Activated B cell treated with CpG ODN at 0.5 μM for 24 hours (primary cell): ENCODE results near the gene ATG14. TPM values are rescaled to one million over a fixed set of nuclear protein-coding genes. Genes with fewer than 3 reads are reported as not detected.

ENCODE experiments used
- ATAC-seq: fragments of 200-7000 bp; cut with Tn5 transposase; one replicate; pipeline ENCODE4 v1.10.0; 2021; ENCODE audit warnings: low read depth, mild to moderate bottlenecking, moderate library complexity
- CTCF ChIA-PET: fragments of 350-600 bp; sonication (Branson Sonifier 250); formaldehyde crosslinking; loops from one replicate; lab custom pipeline; 2021; ENCODE audit warnings: antibody characterized with exemption; lab: Charles Lee
- POLR2A ChIA-PET: fragments of 350-600 bp; sonication (Branson Sonifier 250); formaldehyde crosslinking; loops from one replicate; lab custom pipeline; 2021; ENCODE audit warnings: antibody characterized with exemption; lab: Charles Lee
- DNase-seq: peaks from one replicate; pipeline ENCODE4 v3.0.0; 2022
- H3K27ac Mint-ChIP-seq: one replicate; pipeline ENCODE4 v1.8.0; 2020; ENCODE audit warnings: mixed read lengths
- H3K27me3 Mint-ChIP-seq: one replicate; pipeline ENCODE4 v1.8.0; 2021; ENCODE audit warnings: mixed read lengths
- H3K36me3 Mint-ChIP-seq: one replicate; pipeline ENCODE4 v1.8.0; 2021; ENCODE audit warnings: low read depth, mixed read lengths
- H3K4me1 Mint-ChIP-seq: one replicate; pipeline ENCODE4 v1.8.0; 2021; ENCODE audit warnings: mixed read lengths
- H3K4me3 Mint-ChIP-seq: one replicate; pipeline ENCODE4 v1.8.0; 2020; ENCODE audit warnings: mild to moderate bottlenecking, mixed read lengths
- H3K9me3 Mint-ChIP-seq: one replicate; pipeline ENCODE4 v1.8.0; 2020; ENCODE audit warnings: mixed read lengths
- intact Hi-C: fragments of 100-400 bp; cut with micrococcal nuclease; formaldehyde crosslinking; loops from one replicate; pipeline ENCODE4 v1.15.1; 2024
- total RNA-seq: library from RNA; stranded (reverse); gene quantifications from 2 replicates; pipeline ENCODE4 v1.2.3, GENCODE V29; 2022
- TF ChIP-seq, protein P1 (sequence below): fragments of 200-600 bp; IDR thresholded peaks from one replicate; pipeline ENCODE4 v1.8.0; 2022; ENCODE audit warnings: antibody characterized with exemption, mild to moderate bottlenecking

Gene ATG14
- total RNA-seq, 1 donor from 2014 or later = 12.1 TPM

DNA sequence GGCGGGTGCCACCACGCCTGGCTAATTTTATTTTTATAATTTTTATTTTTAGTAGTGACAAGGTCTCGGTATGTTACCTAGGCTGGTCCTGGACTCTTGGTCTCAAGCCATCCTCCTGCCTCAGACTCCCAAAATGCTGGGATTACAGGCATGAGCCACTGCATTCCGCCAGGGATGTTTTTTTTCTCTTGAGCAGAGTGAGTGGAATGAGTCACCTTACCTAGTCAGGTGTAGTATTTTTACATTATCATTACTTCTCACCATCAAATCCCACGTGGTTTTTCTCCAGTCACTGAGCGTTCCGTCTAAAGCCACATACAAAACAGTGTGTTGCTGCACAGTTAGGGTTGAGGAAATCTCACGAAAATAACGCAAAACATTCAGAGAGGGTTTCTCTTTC, 29.7 kb upstream of the ATG14 start:
- no peak for ATAC-seq
- DNase-seq = no peak
- Mint-ChIP-seq H3K27me3 (peaks cover 6% of the 10 kb centered on the region), H3K36me3 (no peaks in the 10 kb centered on the region), H3K4me3 (no peak overlapping the region), H3K4me1 (no peaks in the 10 kb centered on the region), H3K9me3 (no peaks in the 10 kb centered on the region), H3K27ac (no peak overlapping the region)
- intact Hi-C loops = no loop called here
- ChIA-PET CTCF (no interaction called here), POLR2A (no interaction called here)
- TF ChIP-seq, protein P1, sequence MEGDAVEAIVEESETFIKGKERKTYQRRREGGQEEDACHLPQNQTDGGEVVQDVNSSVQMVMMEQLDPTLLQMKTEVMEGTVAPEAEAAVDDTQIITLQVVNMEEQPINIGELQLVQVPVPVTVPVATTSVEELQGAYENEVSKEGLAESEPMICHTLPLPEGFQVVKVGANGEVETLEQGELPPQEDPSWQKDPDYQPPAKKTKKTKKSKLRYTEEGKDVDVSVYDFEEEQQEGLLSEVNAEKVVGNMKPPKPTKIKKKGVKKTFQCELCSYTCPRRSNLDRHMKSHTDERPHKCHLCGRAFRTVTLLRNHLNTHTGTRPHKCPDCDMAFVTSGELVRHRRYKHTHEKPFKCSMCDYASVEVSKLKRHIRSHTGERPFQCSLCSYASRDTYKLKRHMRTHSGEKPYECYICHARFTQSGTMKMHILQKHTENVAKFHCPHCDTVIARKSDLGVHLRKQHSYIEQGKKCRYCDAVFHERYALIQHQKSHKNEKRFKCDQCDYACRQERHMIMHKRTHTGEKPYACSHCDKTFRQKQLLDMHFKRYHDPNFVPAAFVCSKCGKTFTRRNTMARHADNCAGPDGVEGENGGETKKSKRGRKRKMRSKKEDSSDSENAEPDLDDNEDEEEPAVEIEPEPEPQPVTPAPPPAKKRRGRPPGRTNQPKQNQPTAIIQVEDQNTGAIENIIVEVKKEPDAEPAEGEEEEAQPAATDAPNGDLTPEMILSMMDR = no peak

DNA sequence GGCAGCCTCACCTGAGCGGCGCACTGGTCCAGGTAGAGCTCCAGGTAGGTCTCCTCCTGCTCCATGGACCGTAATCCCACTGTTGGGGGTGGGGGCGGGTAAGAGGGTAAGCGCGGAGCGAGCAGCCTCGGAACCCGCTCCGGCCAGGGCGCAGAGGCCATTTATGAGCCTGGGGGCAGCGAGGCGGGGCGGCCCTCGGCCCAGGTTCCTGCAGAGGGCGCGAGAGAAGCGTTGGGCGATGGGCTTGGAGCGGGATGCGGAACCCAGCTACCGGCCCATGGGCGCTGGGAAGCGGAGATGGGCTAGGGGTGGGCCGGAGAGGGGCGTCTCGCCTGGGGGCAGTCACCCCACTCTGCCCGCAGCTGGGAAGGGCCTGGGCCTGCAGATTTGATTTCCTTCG, 28.8 kb upstream of the ATG14 start, which contains the start of gene TBPL2:
Gene TBPL2, minus strand, starts transcription at position 232 of the 400 bp plus-strand sequence. Its CDS starts 167 bp downstream, at position 65.
- Mint-ChIP-seq H3K4me3 (no peak within 1 kb of the TSS), H3K4me1 (no peaks in the 10 kb centered on the region), H3K36me3 (no peaks in the 10 kb centered on the region), H3K27me3 (peaks cover 6% of the 10 kb centered on the region), H3K27ac (no peak within 1 kb of the TSS), H3K9me3 (no peaks in the 10 kb centered on the region)
- CTCF ChIA-PET = no interaction called here
- TF ChIP-seq, protein P1 = no peak
- no peak for DNase-seq
- ATAC-seq = no peak
- POLR2A ChIA-PET = no interaction called here
- intact Hi-C loops = no loop called here

DNA sequence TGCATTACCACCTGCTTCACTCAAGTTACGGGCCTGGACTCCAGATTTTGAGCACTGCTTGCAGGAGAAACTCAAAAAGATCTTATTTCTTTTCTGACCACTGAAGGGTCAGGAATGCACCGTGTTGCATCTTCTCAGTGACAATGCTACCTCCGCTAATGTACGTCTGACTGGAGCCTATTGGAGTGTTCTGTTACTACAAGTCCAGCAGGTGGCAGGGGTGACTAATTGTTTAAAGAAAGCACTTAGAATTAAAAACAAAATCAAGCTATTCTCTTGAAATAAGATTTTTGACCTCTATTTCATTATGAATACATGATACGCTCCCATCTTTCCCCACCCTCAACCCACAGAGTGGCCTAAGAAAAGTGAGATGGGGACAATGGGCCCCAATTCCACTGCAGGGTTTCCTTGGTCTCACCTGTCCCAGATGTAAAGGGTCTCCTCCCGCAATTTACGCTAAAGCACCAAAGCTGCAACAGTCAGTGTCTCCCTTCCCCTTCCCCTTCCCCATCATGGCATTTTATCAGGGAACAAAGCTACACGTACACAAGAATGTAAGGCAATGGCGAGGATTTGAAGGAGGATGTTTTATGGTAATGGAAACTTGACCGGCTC, 26.5 kb upstream of the ATG14 start:
- H3K4me3 Mint-ChIP-seq = no peak overlapping the region
- H3K27ac Mint-ChIP-seq = no peak overlapping the region
- H3K36me3 Mint-ChIP-seq = no peaks in the 10 kb centered on the region
- ChIA-PET CTCF (interaction anchor here (1.0 to 1.4 kb wide), 2 partner anchors 8 to 1037 kb away, joined by 3 read pairs; no protein-coding TSS in a partner anchor), POLR2A (no interaction called here)
- H3K9me3 Mint-ChIP-seq = no peaks in the 10 kb centered on the region
- TF ChIP-seq, protein P1 = no peak
- H3K27me3 Mint-ChIP-seq = peaks cover 6% of the 10 kb centered on the region
- DNase-seq (no peak), ATAC-seq (no peak)
- intact Hi-C loops = loop anchor here (1.0 to 2.0 kb wide), 2 partner anchors 903 to 1036 kb away; no protein-coding TSS in a partner anchor
- H3K4me1 Mint-ChIP-seq = peaks cover 7% of the 10 kb centered on the region

DNA sequence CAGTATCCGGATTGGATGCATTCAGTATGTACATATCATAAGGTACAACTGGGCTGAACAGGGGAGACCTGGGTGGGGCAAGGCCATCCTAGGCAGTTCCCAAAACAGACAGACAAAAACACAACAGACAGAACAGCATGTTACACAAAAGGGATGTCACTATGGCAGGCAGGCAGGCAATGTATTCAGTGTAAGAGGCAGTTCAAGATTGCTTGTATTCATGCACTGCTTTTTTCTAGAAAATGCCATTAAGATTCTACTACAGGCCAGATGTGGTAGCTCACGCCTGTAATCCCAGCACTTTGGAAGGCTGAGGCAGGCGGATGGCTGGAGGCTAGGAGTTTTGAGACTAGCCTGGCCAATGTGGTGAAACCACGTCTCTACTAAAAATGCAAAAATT, 25.3 kb upstream of the ATG14 start:
- TF ChIP-seq, protein P1 = no peak
- H3K4me3 Mint-ChIP-seq = no peak overlapping the region
- H3K4me1 Mint-ChIP-seq = peaks cover 7% of the 10 kb centered on the region
- ChIA-PET POLR2A (no interaction called here), CTCF (interaction anchor here (1.0 to 1.4 kb wide), 2 partner anchors 9 to 1038 kb away, joined by 3 read pairs; no protein-coding TSS in a partner anchor)
- DNase-seq (no peak), ATAC-seq (no peak)
- no peaks in the 10 kb centered on the region for H3K9me3 Mint-ChIP-seq
- intact Hi-C loops = no loop called here
- H3K27me3 Mint-ChIP-seq = peaks cover 6% of the 10 kb centered on the region
- no peaks in the 10 kb centered on the region for H3K36me3 Mint-ChIP-seq
- H3K27ac Mint-ChIP-seq = no peak overlapping the region

DNA sequence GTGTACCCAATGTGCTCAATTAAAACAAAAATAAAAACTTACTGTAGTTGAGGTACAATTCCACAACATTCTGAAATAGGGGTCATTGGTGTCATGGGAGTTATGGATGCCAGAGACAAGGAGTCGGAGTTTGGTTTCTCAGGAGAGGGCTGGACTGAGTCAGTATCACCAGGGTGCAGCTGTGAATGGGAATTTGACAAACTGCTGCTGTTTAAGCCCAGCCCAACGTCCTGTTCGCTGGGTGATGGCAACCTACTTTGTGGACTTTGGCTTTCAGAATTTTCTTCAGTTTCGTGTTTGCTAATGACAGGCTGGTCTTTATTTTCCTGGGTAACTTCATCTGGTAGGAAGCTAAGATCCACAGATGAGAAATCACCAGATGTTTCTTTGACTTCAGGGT, 24.9 kb upstream of the ATG14 start:
- no peak overlapping the region for H3K4me3 Mint-ChIP-seq
- no peaks in the 10 kb centered on the region for H3K36me3 Mint-ChIP-seq
- TF ChIP-seq, protein P1 = no peak
- DNase-seq (no peak), ATAC-seq (no peak)
- POLR2A ChIA-PET = no interaction called here
- H3K4me1 Mint-ChIP-seq = peaks cover 7% of the 10 kb centered on the region
- H3K27me3 Mint-ChIP-seq = peaks cover 6% of the 10 kb centered on the region
- CTCF ChIA-PET = no interaction called here
- no peaks in the 10 kb centered on the region for H3K9me3 Mint-ChIP-seq
- no peak overlapping the region for H3K27ac Mint-ChIP-seq
- intact Hi-C loops = no loop called here
